ENCODE results near the gene IMPDH1.
"Not testable (repeated sequence)": the region's sequence is repeated elsewhere in the genome, so short reads cannot be mapped to it uniquely, and the experiment has no call there.

IMPDH1 gene

GRCh38 chr7:128409596-128410450 lies at the start of gene IMPDH1:
TSS of gene IMPDH1 (minus strand) at chr7:128409982. CDS start at chr7:128409901, 81 bp downstream.
- DNase-seq: peak; percentile 30

- no peak for DNase-seq
Measured at GRCh38 chr7:128459394-128459878, 49.7 kb upstream of the IMPDH1 start.

- DNase-seq: no peak
Measured at GRCh38 chr7:128458956-128459355, 49.2 kb upstream of the IMPDH1 start.

GRCh38 chr7:128457385-128457784 lies 47.6 kb upstream of the IMPDH1 start:
- DNase-seq: not testable (repeated sequence)

GRCh38 chr7:128456255-128456725 lies 46.5 kb upstream of the IMPDH1 start:
- no peak for DNase-seq

GRCh38 chr7:128455543-128456254 lies 45.9 kb upstream of the IMPDH1 start, which contains the start of gene HILPDA:
TSS of gene HILPDA (plus strand) at chr7:128455878. CDS start at chr7:128457269, 1,391 bp downstream.
- peak; percentile 74 for DNase-seq

- DNase-seq: no peak
Measured at GRCh38 chr7:128454808-128455542, 45.2 kb upstream of the IMPDH1 start.

- no peak for DNase-seq
Measured at GRCh38 chr7:128453836-128454804, 44.3 kb upstream of the IMPDH1 start.

- DNase-seq: no peak
Measured at GRCh38 chr7:128452552-128452951, 42.8 kb upstream of the IMPDH1 start.

GRCh38 chr7:128450913-128451312 lies 41.1 kb upstream of the IMPDH1 start:
- DNase-seq: no peak

GRCh38 chr7:128450409-128450808 lies 40.6 kb upstream of the IMPDH1 start:
- DNase-seq: no peak

- DNase-seq: no peak
Measured at GRCh38 chr7:128448751-128449302, 39.0 kb upstream of the IMPDH1 start.

- no peak for DNase-seq
Measured at GRCh38 chr7:128447941-128448564, 38.3 kb upstream of the IMPDH1 start.

- no peak for DNase-seq
Measured at GRCh38 chr7:128446306-128446705, 36.5 kb upstream of the IMPDH1 start.

- no peak for DNase-seq
Measured at GRCh38 chr7:128443831-128444600, 34.2 kb upstream of the IMPDH1 start.

- no peak for DNase-seq
Measured at GRCh38 chr7:128442356-128442755, 32.6 kb upstream of the IMPDH1 start.

- DNase-seq: no peak
Measured at GRCh38 chr7:128437426-128438332, 27.9 kb upstream of the IMPDH1 start.

GRCh38 chr7:128435327-128435686 lies 25.5 kb upstream of the IMPDH1 start:
- no peak for DNase-seq

All from NCI-H1048 (cell line).